Cerebellar nuclear complex (tissue), 1 donor: ENCODE data around the gene TOM1.

ENCODE experiments used
- DNase-seq, 2 experiments: peaks; one replicate each; lab custom pipeline; 2025; lab: John Stamatoyannopoulos, UW

TOM1 gene

GRCh38 chr22:35397095-35397904, 97.6 kb downstream of the TOM1 start:
- no peak for DNase-seq
